Epithelial cell of proximal tubule (primary cell): ENCODE measurements around the gene RFC4. TPM values are rescaled to one million over a fixed set of nuclear protein-coding genes. Genes with fewer than 3 reads are reported as not detected.
A peak's percentile ranks its signal among the peaks of the same experiment; 100 is the strongest.

Experiments used
- DNase-seq: peaks from one replicate; pipeline ENCODE4 v3.0.0-alpha.2; 2011; ENCODE audit warnings: low read depth
- H3K4me3 ChIP-seq: 2 replicates; pipeline ENCODE4 v1.5.1; 2011; ENCODE audit warnings: low read depth, mild to moderate bottlenecking, low read length
- CTCF ChIP-seq: conservative IDR thresholded peaks from 2 replicates; pipeline ENCODE4 v1.5.1; 2012; ENCODE audit warnings: low read depth, mild to moderate bottlenecking, low read length
- total RNA-seq: library from RNA; depleted of rRNA; stranded (reverse); fragments of >200 nt; gene quantifications from 2 replicates; pipeline ENCODE4 v1.2.3, GENCODE V29; 2015

Gene RFC4
- total RNA-seq, 1 donor from 2014 or later: 76.1 TPM

- peak overlapping the region; percentile 86 for H3K4me3 ChIP-seq
- TF ChIP-seq CTCF: no peak
- DNase-seq: no peak
Observed at GRCh38 chr3:186785495-186786018, 20.7 kb downstream of the RFC4 start.

- DNase-seq: no peak
- H3K4me3 ChIP-seq: peak overlapping the region; percentile 86
- no peak for TF ChIP-seq CTCF
Observed at GRCh38 chr3:186784820-186785494, 21.3 kb downstream of the RFC4 start.

GRCh38 chr3:186783731-186784515 lies 22.4 kb downstream of the RFC4 start:
- no peak for DNase-seq
- no peak for TF ChIP-seq CTCF

GRCh38 chr3:186783058-186783730 lies 23.1 kb downstream of the RFC4 start, which contains the start of gene EIF4A2:
Gene EIF4A2 (plus strand): TSS chr3:186783577. CDS start chr3:186783611, 34 bp downstream.
- TF ChIP-seq CTCF: no peak
- peak; percentile 66 for DNase-seq
- peak within 1 kb of the TSS; percentile 86 for H3K4me3 ChIP-seq

More at GRCh38 chr3:186783731-186784515, 22.4 kb downstream of the RFC4 start:
- H3K4me3 ChIP-seq: peak overlapping the region; percentile 86

GRCh38 chr3:186782542-186783057 lies 23.7 kb downstream of the RFC4 start:
- TF ChIP-seq CTCF: no peak
- DNase-seq: peak; percentile 19
- H3K4me3 ChIP-seq: peak overlapping the region; percentile 86

- no peak overlapping the region for H3K4me3 ChIP-seq
- no peak for TF ChIP-seq CTCF
Observed at GRCh38 chr3:186779204-186779603, 27.1 kb downstream of the RFC4 start.

More at GRCh38 chr3:186779204-186779603, 27.1 kb downstream of the RFC4 start:
- no peak for DNase-seq
